ENCODE data around the gene CXCR5.

The CXCR5 gene

DNA sequence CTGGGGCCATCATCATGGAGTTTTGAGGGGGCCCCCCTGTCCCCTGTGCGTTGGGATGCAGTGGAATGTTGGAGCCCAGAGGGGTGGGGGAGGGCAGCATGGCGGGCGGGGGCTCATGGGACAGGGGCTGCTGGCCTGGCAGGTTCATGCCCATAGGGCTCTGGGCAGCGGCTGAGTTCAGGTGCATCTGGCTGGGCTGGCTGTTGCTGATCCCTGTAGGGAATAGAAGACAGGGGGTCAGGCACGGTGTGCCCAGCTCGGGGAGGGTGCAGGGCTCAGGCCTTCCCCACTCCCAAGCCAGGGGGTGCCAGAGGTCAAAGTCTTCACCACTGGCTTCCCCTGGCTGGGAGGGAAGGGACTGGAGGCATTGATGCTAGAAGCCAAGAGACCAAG is 15.6 kb downstream of the CXCR5 start:
- DNase-seq, result no peak

DNA sequence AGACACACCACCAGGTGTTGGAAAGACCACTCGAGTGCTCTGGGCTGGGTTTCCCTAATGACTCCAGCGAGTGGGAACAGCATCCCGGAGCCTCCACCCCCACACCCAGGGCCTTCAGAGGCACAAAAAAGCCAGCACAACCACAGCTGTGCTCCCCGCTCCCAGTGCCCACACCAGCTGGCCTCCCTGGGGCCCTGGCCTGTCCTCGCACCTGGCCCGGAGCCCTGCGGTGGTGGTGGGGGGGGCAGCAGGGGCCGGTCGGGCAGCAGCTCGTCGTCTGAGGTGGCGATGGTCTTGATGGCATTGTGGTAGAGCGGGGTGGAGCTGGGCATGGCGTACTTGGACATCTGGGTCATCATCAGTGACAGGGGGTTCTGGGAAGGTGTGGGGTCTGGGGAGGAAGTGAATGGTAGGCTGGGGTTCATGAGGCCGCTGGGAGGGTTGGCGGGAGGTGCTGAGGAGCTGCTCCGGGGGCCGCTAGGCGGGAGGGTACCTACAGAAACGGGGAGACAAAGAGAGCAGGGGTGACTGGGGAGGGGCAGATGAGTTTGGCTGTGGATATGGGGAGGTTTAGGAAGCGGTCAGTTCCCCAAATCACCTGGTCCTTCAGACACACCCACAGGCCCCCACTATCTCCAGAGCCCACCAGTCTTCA is 16.1 kb downstream of the CXCR5 start:
- DNase-seq, result no peak

DNA sequence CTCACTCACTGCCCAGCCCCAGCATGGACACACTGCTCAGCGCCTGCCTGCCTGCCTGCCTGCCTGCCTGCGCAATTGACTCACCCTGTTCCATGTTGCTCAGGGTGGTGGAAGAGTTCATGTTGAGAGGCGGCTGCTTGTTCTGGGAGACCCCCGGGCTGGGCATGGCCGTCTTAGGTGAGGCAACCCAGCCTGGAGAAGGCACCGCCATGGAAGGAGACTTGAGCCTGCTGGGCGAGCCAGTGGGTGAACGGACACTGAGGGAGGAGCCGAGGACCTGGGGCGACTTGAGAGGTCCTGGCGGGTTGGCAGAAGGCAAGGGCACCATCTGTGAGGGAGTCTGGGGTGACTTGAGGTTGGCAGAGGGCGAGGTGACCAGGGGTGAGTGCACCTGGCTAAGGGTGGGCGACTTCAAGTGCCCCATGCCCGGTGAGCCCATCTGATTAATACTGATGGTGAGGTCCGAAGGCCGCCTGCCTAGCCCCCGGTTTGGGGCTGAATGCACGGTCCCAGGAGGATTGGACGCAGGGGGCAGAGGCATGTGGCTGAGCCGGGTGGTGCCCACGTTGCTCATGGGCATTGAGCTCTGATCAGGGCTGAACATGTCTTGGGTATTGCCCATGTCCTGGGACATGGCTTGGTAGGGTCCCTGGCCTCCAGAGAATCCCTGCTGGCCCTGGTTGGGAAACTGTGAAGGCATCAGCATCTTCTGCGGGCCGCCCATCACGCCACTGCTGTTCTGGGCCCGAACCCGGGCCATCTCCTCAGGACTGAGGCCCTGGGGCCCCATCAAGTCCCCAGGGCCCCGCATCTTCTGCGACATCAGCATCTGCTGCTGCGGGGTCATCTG is 17.1 kb downstream of the CXCR5 start:
- DNase-seq, result no peak

DNA sequence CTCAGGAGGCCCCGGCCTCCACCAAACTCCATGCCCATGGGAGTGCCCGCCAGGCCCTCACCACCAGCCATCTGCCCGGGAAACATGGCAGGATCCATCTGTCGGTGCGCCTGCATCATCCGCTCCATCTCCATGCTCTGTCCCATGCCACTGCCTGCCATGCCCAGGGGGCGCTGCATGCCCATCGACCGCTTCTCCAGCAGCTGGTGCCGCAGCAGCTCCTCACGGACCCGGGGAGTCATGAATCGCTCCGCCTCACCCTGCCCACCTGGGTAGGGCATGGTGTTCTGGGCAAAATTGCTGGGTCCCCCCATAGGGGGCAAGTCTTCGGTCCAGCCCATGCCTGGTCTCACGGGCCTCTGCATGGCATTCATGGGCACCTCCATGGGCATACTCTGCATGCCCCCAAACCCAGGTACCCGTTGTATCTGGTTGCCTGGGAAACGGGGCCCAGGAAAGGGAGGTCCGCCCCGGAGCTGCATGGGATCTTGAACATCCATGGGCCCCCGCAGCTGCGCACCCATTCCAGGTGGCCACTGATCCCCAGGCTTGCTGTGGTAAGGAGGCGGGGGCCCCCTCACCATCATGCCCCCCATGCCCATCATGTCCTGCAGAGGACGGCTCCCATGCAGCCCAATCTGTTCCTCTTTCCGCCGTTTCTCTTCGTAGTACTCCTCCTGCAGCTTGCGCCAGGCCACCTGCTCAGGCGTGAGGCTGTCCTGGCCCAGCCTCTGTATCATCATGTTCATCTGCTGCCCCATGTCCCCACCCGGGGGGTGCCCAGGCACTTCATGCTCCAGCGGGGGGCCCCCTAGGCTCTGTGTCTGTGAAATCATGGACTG is 18.0 kb downstream of the CXCR5 start:
- no peak for DNase-seq

DNA sequence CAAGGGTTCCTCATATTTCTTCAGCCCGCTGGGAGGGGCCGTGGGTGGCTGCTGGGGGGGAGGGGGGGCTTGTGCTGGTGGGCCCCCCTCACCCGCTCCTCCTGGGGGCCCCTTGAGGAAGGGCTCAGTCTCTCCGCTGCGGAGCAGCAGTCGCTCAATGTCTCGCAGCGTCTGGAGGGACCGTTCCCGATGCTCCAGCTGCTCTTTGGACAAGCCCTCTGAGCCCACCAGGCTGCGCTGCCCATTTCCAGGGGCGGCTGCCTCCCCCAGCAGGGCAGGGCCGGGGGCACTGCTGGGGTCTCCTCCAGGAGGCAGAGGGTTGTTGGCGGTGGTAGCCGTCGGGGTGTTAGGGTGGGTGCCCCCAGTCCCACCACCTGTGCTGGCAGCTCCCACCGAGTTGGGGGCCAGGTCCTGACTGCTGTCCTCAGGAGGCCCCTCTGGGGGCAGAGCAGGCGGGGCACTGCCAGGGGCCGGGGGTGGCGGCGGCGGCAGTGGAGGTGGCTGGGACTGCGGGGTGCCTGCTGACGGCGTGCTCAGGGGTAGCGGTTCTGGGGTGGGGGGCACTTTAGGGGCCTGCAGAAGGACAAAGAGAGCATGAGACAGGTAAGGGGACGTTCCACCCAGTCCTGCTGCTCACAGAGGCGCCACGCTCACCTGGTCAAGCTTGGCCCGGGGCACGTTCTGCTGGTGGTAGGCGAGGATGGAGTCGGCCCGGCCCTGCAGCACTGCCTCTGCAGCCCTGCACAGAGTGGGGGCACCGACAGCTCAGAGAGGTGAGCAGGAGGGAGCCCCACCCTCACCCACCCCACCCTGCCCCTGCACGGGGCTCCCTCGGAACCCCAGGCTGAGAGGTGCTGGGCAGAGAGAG is 18.9 kb downstream of the CXCR5 start:
- no peak for DNase-seq

DNA sequence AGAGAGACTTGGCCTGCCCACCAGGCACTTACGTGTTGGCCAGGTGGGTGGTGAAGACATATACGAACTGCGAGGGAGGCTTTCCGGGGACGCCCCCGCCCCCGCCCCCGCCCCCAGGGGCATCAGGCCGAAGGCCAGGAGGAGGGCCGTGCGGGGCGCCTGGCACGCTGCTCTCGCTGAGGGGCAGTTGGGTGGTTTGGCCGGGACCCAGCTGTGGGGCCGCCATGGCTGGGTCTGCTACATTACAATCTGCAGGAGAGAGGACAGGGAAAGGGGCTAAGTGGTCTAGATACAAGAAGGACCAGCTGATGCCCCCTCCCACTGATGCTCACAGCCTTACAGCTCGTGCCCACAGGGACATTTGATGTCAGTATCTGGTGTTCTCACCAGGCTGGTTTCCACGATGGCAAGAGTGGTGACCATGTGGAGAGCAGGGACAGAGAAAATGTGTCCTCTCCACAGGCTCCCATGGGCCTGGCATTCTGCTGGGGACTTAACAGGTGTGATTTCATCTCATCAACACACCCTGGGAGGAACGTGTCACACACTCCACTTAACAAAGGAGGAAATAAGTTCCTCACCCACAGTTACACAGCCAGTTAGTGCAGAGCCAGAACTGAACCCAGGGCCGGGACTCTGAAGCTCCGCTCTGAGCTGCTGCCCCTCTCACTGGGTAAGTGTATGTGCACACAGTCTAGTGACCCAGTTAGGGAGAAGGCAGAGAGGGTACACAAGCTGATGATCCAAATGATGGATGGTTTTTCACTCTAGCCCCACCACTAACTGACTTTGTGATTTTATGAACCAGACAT is 19.7 kb downstream of the CXCR5 start:
- no peak for DNase-seq

DNA sequence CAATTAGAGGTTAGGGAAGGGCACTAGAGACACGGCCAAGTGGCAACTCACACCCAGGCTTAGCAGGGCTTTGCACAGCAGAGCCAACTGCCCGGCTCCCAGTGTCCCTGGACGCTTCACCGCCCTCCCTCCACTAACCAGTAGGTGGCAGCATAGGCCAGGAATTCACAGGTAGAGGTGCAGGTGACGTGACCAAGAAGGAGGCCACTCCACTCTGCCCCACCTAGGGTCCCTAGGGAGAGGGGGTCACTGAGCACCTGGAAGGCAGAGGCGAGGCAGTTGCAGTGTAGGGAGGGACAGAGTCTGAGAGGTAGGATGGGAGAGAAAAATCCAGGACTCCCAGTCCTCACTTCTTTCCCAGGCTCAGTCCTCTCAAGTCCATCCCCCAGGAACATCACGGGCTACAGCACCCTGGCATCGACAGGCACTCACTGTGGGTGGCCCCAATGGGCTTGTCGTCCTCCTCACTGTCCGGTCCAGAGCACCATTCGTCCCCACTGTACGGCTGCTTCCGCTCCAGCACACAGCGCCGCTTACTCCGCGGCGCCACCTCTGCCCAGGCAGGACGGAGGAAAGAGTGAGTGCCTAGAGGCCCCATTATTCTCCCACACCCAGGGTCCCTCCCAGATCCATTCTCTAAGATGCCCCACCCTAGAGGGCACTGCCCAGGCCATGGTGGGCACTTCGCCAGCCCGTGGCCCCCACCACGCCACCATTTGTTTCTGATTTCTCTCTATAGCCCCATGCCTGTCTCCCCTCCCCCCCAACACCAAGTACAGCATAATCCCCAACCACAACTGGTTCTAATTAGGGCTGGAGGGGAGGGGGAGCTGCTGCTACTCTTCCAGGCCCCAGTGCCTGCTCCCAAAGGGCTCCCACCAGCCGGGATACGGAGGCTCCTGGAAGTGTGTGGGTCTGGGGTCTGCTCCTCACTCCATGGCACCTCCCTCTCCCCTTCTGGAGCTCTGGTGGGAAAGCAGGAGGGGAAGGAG is 23.7 kb downstream of the CXCR5 start:
- DNase-seq, result no peak

DNA sequence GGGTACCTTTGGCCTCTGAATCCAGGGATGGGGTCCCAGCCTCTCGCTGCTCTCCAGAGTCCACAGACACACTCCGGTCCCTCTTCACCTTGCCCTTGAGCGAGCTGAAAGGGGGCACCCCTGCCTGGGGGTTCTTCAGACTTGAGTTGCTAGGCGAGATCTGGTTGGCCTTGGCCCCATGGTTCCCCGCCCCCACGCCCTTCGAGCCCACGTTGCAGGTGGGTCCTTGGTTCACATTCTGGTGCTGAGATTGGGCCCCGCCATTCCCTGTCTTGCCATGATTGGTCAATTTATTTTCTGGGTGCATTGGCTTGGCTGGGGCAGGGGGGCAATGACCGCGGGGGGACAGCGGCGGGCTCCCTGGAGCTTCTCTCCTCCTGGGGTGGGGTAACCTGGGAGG is 24.6 kb downstream of the CXCR5 start:
- no peak for DNase-seq

DNA sequence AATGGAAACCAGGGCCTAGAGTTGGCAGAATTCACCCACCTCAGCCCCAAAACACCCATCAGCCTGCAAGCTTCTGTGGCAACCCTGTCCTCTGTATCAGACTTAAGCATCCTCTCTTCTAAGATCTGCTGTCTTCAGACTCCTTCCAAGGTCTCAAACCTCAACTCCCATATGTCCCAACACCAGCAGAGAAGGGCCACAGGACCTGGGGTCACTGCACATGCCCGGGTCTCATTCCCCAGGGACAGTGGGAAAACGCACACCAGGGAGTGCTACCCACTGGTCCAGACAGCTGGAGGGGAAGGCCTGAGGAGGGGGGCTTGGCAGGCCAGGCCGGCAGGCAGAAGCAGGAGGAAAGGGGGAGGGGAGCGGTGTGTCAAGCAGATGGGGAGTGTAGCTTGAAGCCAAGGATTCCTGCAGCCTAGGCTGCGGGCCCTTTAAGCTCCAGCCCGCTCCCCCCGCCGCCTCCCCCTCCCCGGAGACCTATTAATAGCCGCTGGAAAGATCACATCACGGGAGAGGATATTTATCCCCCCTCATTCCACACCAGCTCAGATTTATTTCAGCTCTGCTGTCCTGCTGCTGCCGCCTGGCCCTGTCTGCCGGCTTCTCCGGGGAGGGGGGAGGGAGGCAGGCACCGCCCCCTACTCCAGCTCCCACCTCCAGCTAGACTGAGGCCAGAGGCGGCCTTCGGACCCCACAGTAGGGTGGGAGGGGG is 25.4 kb downstream of the CXCR5 start:
- DNase-seq, result no peak

DNA sequence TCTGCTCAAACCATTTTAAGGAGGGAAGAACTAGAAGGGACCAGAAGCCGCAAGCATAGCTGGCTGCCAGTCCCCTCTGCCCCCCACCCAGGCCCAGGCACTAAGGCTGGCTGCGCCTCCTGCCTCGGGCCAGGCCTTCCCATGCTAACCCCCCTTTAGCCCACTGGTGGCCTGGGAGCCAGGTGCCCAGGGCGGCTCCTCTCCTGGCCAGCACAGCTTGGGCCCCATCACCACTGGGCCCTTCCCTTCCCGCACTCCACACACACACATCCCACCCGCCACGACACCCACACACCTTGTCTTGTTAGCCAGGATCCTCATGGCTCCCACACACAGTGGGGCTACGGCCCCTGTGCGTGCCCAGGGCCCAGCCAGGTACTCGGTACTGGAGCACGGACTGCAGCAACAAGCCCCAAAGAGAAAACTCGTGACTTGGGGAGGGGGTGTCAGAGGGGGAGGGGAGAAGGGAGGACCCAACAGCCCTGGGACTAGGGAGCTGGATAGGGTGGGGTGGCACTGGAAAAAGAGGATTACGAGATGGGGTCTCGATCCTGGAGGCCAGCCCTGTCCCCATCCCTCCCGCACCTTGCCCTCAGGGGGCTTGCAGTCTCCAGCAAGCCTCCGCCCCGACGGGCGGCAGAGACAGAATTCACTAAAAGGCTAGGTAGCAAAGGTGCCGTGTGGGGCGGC is 26.1 kb downstream of the CXCR5 start:
- no peak for DNase-seq

DNA sequence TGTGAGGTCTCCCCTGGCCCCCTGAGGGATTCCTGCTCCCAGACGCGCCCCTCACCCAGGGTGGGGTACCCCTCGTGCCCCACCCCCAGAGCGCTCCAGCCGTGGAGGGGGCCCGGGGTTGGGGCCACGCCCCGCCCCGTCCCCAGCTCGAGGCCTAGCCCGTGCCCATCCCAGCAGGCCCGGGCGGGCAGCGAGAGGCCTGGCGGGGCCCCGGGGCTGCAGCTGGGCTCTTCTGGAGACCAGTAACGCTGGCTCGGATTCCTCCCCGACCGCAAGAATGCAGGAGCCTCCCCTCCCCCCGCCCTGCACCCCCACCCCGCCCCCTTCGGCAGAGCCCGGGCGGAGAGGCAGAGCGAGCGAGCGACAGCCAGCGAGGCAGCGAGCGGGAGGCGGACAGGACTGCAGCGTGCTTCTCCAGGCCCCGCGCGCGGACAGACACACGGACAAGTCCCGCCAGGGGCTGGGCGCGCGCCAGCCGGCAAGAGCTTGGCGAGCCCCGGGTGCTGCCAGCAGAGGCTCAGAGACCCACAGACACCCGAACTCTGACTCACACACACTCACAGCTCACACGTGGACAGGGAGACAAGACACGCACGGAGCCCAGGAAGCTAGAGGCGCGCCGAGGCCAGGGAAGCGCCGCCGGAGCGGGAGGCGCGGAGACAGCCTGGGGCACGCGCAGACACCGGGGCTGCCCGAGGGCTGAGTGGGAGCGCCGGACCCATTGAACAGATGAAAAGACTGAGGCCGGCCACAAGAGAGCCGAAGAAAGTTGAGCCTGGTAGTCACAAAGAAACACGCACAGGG is 26.8 kb downstream of the CXCR5 start:
- DNase-seq, result peak; percentile 60

DNA sequence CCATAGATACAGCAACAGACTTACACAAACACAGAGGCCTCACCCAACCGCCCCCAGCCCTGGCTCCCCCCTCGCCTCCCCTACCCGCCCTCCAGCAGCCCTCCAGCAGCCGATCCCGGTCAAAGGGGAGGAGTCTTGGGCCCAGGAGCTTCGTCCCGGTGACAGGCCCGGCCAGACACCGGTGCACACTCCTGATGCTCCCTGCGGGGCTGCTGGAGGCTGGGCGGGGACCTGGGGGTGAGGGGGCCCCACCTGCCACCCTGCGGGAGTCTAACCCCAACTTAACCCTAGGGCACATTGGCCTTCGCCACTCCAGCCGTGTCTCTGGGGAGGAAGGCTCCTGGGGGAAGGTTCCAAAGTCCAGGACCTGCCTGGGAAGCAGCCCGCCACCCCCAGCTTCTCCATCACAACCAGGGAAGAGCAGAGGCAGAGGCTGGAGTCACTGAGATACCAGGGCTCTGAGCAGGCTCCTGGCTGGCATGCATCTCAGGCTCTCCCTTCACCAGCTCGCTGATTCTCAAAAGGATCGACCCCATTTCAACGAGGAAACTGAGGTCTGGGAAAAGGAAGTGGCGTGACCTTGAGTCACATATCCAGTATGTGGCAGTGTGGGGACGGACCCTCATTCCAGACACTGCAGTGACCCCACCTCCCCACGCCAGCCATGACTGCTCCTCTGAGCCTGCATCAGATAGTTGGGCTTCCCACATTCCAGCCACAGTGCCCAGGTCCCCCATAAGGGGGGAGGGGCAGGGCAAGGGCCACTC is 27.6 kb downstream of the CXCR5 start:
- DNase-seq, result no peak

DNA sequence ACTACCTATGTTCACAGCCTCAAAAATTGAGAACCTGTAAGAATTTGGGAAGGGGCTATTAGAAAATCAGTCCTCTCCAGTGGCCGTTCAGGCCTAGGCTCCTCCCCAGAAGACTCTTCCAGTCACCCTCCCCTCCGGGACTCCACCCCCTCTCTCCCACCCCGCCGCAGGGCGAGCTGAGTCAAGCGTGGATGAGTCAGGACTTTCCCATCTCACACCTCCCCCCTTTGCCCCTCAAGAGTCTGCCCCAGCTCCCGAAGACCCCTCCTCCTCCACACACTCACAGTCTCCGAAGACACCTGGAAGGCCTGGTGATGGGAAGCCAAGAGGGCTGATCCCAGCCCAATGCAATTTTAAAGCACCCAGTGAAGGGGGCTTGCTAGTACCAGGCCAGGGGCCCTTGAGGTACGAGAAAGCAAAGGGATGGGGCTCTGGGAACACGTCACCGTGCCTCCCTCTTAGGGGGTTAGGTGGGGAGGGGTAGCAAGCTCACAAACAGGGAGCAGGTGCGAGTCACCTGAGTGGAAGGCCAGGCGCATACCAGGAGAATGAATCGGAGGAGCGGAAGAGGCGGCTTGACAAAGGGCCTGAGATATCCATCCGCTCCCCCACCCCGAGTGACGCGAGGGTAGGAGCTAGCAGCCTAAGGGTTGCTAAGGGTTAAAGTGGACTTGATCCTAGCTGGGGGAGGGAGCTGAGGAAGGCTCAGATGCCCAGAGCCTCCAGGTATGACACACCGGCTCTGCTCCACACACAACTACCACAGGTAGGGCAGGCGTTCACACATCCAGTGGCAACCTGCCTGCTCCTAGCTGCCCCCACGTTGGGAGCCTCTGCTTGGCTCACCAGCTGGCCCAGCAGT is 28.4 kb downstream of the CXCR5 start:
- peak; percentile 66 for DNase-seq

DNA sequence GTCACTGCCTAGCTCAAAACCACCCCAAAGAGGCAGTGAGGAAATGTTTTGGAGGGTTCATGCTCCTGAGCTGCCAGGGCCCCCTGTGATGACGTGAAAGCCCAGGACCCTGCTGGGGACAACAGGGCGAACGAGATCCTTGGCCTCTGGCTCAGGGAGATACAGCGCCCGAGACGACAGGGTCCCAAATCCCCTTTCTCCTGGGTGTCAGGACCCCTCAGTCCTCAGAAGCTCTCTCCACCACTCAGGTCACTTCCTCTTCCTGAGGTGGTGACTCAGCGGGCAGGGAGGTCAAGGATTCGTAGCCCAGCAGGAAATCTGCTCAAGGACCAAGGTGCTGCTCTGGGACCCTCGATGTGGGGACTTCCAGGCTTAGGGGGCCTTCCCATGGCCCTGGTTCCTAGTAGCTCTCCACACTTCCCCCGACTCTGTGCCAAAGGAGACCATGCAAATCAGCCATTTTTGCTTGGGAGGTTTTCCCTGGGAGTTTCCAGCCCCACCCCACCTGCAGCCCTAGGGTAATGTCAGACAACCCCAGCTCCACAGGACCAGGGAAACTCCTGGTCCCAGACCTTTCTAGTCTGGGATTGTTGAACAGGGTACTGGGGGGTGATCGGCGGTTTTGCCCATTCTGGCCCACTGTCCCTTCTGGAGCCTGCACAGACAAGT is 29.2 kb downstream of the CXCR5 start:
- no peak for DNase-seq

DNA sequence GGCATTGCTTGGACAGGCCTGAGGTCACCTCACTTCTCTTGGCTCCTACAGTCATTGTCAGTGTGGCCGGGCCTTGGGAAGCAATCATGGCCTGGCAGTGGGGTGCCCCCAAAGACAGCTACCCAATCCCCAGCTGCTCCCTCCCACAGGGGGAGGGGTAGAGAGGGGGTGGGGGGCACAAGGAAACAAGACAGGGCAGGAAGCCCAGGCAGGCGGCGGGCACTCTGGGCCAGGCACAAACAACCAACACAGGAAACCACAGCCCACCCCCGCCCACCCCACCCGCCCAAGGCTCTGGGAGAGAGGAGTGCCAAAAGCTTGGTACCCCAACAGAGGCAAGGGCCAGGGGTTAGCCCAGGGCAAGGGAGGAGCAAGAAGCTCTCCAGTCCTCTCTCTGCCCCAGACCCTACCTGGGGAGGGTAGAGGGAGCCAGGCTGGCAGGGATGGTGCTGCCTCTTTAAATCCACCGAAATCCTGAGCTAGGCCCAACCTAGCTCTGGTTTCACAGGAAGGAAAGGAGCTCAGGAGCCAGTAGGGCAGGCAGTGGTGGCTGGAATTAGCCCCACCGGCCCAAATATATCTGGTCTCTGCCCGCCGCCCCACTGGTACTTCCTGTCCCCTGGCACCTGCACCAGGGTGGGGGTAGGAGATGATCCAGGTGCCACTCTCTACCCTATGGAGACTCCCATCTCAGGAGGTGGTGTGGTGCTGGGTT is 29.9 kb downstream of the CXCR5 start:
- DNase-seq, result peak; percentile 53
